ENCODE data around the gene INPP5A.
A peak's percentile ranks its signal among the peaks of the same experiment; 100 is the strongest.

The INPP5A gene

GRCh38 chr10:132539894-132540293 lies 2.3 kb downstream of the INPP5A start:
- peak; percentile 75 for FAIRE-seq
- peak; percentile 71 for DNase-seq (ENCODE audit: insufficient read length, low spot score)
- no peak for TF ChIP-seq POLR2A (IDR thresholded peaks at IDR 0.05; ENCODE audit: low read depth, low read length)

- DNase-seq (ENCODE audit: insufficient read length, low spot score) (no peak), FAIRE-seq (no peak)
- no peak for TF ChIP-seq POLR2A (IDR thresholded peaks at IDR 0.05; ENCODE audit: low read depth, low read length)
Measured at GRCh38 chr10:132540456-132540855, 2.9 kb downstream of the INPP5A start.

GRCh38 chr10:132541129-132541528 lies 3.5 kb downstream of the INPP5A start:
- FAIRE-seq (no peak), DNase-seq (ENCODE audit: insufficient read length, low spot score) (no peak)
- TF ChIP-seq POLR2A (IDR thresholded peaks at IDR 0.05; ENCODE audit: low read depth, low read length): no peak

- no peak for TF ChIP-seq POLR2A (IDR thresholded peaks at IDR 0.05; ENCODE audit: low read depth, low read length)
- DNase-seq (ENCODE audit: insufficient read length, low spot score): no peak
- no peak for FAIRE-seq
Measured at GRCh38 chr10:132541601-132542011, 4.0 kb downstream of the INPP5A start.

GRCh38 chr10:132542086-132542775 lies 4.6 kb downstream of the INPP5A start:
- DNase-seq (ENCODE audit: insufficient read length, low spot score) (no peak), FAIRE-seq (no peak)
- TF ChIP-seq POLR2A (IDR thresholded peaks at IDR 0.05; ENCODE audit: low read depth, low read length): no peak

- no peak for TF ChIP-seq POLR2A (IDR thresholded peaks at IDR 0.05; ENCODE audit: low read depth, low read length)
- FAIRE-seq: no peak
- no peak for DNase-seq (ENCODE audit: insufficient read length, low spot score)
Measured at GRCh38 chr10:132542819-132543218, 5.2 kb downstream of the INPP5A start.

- FAIRE-seq (no peak), DNase-seq (ENCODE audit: insufficient read length, low spot score) (no peak)
- no peak for TF ChIP-seq POLR2A (IDR thresholded peaks at IDR 0.05; ENCODE audit: low read depth, low read length)
Measured at GRCh38 chr10:132543916-132544743, 6.5 kb downstream of the INPP5A start.

GRCh38 chr10:132544744-132545658 lies 7.4 kb downstream of the INPP5A start:
- FAIRE-seq (no peak), DNase-seq (ENCODE audit: insufficient read length, low spot score) (no peak)
- TF ChIP-seq POLR2A (IDR thresholded peaks at IDR 0.05; ENCODE audit: low read depth, low read length): no peak

- DNase-seq (ENCODE audit: insufficient read length, low spot score): no peak
- no peak for FAIRE-seq
- no peak for TF ChIP-seq POLR2A (IDR thresholded peaks at IDR 0.05; ENCODE audit: low read depth, low read length)
Measured at GRCh38 chr10:132545659-132546367, 8.2 kb downstream of the INPP5A start.

GRCh38 chr10:132546567-132547420 lies 9.2 kb downstream of the INPP5A start:
- no peak for DNase-seq (ENCODE audit: insufficient read length, low spot score)
- no peak for TF ChIP-seq POLR2A (IDR thresholded peaks at IDR 0.05; ENCODE audit: low read depth, low read length)
- FAIRE-seq: no peak

GRCh38 chr10:132547421-132547861 lies 9.9 kb downstream of the INPP5A start:
- DNase-seq (ENCODE audit: insufficient read length, low spot score): no peak
- no peak for TF ChIP-seq POLR2A (IDR thresholded peaks at IDR 0.05; ENCODE audit: low read depth, low read length)
- no peak for FAIRE-seq

GRCh38 chr10:132548106-132548823 lies 10.7 kb downstream of the INPP5A start:
- TF ChIP-seq POLR2A (IDR thresholded peaks at IDR 0.05; ENCODE audit: low read depth, low read length): no peak
- FAIRE-seq (no peak), DNase-seq (ENCODE audit: insufficient read length, low spot score) (no peak)

All from H54 (cell line).